HEK293 (cell line): ENCODE data around the gene MAGED1.

ENCODE experiments used
- CTCF ChIA-PET: fragments of 350-600 bp; formaldehyde crosslinking; extraction: SDS; loops from one replicate; lab custom pipeline; 2021; ENCODE audit warnings: antibody characterized with exemption; lab: Yijun Ruan, JAX
- POLR2A ChIA-PET: fragments of 300-600 bp; formaldehyde crosslinking; extraction: SDS; loops from one replicate; lab custom pipeline; 2020; ENCODE audit warnings: antibody characterized with exemption, inconsistent platforms; lab: Yijun Ruan, JAX
- H3K27ac ChIP-seq: fragments of 200-500 bp; sonication (Bioruptor generic); 2 replicates; pipeline ENCODE4 v1.5.1; 2014; ENCODE audit warnings: low read depth, low read length, control low read depth, inconsistent platforms; ENCODE audit errors: extremely low read depth
- H3K36me3 ChIP-seq, 2 experiments: fragments of 200-500 bp in 1 of 2; sonication (Bioruptor generic) in 1 of 2; 1 replicate in 1 of 2; 2 replicates in 1 of 2; pipeline ENCODE4 v1.5.1; 2014 to 2017; ENCODE audit warnings: inconsistent platforms in 2 of 2, low read length in 2 of 2; ENCODE audit not compliant: control insufficient read depth in 2 of 2, insufficient read depth in 1 of 2
- H3K4me1 ChIP-seq: fragments of 200-500 bp; sonication (Bioruptor generic); 2 replicates; pipeline ENCODE4 v1.5.1; 2014; ENCODE audit warnings: mild to moderate bottlenecking, low read length, inconsistent platforms; ENCODE audit not compliant: control insufficient read depth, insufficient read depth
- H3K4me3 ChIP-seq: 2 replicates; pipeline ENCODE4 v1.5.1; 2011; ENCODE audit warnings: low read depth, mild to moderate bottlenecking, control low read depth, low read length, moderate library complexity
- H3K9me3 ChIP-seq: fragments of 200-500 bp; sonication (Bioruptor generic); 2 replicates; pipeline ENCODE4 v1.5.1; 2014; ENCODE audit warnings: low read depth, low read length, inconsistent platforms; ENCODE audit not compliant: control insufficient read depth, insufficient read depth
- HIC1 ChIP-seq: fragments of 450-650 bp; formaldehyde crosslinking; IDR thresholded peaks from 2 replicates; pipeline ENCODE4 v1.5.1; 2016; ENCODE audit warnings: missing biosample characterization, missing genetic modification characterization
- HOXA7 ChIP-seq: sonication (generic); formaldehyde crosslinking; IDR thresholded peaks from 2 replicates; pipeline ENCODE4 v1.8.1; 2022; ENCODE audit warnings: missing genetic modification reagents, borderline replicate concordance
- ZFP3 ChIP-seq: fragments of 450-650 bp; formaldehyde crosslinking; IDR thresholded peaks from 2 replicates; pipeline ENCODE4 v1.5.1; 2016; ENCODE audit warnings: low read depth, missing biosample characterization, missing genetic modification characterization
- ZNF214 ChIP-seq: fragments of 450-650 bp; formaldehyde crosslinking; IDR thresholded peaks from 2 replicates; pipeline ENCODE4 v1.5.1; 2017; ENCODE audit warnings: missing biosample characterization, mild to moderate bottlenecking, missing genetic modification characterization, borderline replicate concordance
- ZNF366 ChIP-seq: fragments of 450-650 bp; formaldehyde crosslinking; conservative IDR thresholded peaks from 2 replicates; pipeline ENCODE4 v1.5.1; 2016; ENCODE audit warnings: missing biosample characterization, missing genetic modification characterization
- ZNF426 ChIP-seq: fragments of 450-650 bp; formaldehyde crosslinking; IDR thresholded peaks from 2 replicates; pipeline ENCODE4 v1.5.1; 2017; ENCODE audit warnings: missing biosample characterization, missing genetic modification characterization, mild to moderate bottlenecking, inconsistent platforms, moderate library complexity
- ZNF510 ChIP-seq: fragments of 450-650 bp; formaldehyde crosslinking; IDR thresholded peaks from 2 replicates; pipeline ENCODE4 v1.5.1; 2018; ENCODE audit warnings: mild to moderate bottlenecking, missing genetic modification characterization, missing biosample characterization; ENCODE audit not compliant: insufficient replicate concordance
- ZNF626 ChIP-seq: fragments of 450-650 bp; sonication (Bioruptor Pico); formaldehyde crosslinking; IDR thresholded peaks from 2 replicates; pipeline ENCODE4 v1.5.1; 2018; ENCODE audit warnings: missing biosample characterization, missing genetic modification characterization, inconsistent platforms
- ZNF677 ChIP-seq: fragments of 450-650 bp; IDR thresholded peaks from 2 replicates; pipeline ENCODE4 v1.5.0; 2018; ENCODE audit warnings: missing biosample characterization, mild to moderate bottlenecking, missing genetic modification characterization, moderate library complexity
- TF ChIP-seq, protein P1 (sequence below): sonication (generic); formaldehyde crosslinking; IDR thresholded peaks from 2 replicates; pipeline ENCODE4 v1.8.1; 2022; ENCODE audit warnings: mild to moderate bottlenecking, moderate library complexity, missing genetic modification reagents
- TF ChIP-seq, protein P2 (sequence below): fragments of 450-650 bp; IDR thresholded peaks from 2 replicates; pipeline ENCODE4 v1.5.1; 2018; ENCODE audit warnings: missing biosample characterization, missing genetic modification characterization
- TF ChIP-seq, protein P3 (sequence below): fragments of 450-650 bp; formaldehyde crosslinking; IDR thresholded peaks from 2 replicates; pipeline ENCODE4 v1.5.1; 2016; ENCODE audit warnings: missing biosample characterization, missing genetic modification characterization, borderline replicate concordance
- TF ChIP-seq, protein P4 (sequence below): fragments of 450-650 bp; formaldehyde crosslinking; IDR thresholded peaks from 2 replicates; pipeline ENCODE4 v1.5.1; 2016; ENCODE audit warnings: missing biosample characterization, missing genetic modification characterization

The MAGED1 gene

GRCh38 chrX:51870354-51870753 lies 23.1 kb upstream of the MAGED1 start (continued):
- TF ChIP-seq, protein P1, sequence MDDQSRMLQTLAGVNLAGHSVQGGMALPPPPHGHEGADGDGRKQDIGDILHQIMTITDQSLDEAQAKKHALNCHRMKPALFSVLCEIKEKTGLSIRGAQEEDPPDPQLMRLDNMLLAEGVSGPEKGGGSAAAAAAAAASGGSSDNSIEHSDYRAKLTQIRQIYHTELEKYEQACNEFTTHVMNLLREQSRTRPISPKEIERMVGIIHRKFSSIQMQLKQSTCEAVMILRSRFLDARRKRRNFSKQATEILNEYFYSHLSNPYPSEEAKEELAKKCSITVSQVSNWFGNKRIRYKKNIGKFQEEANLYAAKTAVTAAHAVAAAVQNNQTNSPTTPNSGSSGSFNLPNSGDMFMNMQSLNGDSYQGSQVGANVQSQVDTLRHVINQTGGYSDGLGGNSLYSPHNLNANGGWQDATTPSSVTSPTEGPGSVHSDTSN (CRISPR knock-in tag), result no peak
- TF ChIP-seq, protein P2, sequence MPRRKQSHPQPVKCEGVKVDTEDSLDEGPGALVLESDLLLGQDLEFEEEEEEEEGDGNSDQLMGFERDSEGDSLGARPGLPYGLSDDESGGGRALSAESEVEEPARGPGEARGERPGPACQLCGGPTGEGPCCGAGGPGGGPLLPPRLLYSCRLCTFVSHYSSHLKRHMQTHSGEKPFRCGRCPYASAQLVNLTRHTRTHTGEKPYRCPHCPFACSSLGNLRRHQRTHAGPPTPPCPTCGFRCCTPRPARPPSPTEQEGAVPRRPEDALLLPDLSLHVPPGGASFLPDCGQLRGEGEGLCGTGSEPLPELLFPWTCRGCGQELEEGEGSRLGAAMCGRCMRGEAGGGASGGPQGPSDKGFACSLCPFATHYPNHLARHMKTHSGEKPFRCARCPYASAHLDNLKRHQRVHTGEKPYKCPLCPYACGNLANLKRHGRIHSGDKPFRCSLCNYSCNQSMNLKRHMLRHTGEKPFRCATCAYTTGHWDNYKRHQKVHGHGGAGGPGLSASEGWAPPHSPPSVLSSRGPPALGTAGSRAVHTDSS (tag by site-specific recombination), result no peak
- TF ChIP-seq ZNF510 (tag by site-specific recombination), result no peak
- TF ChIP-seq ZNF677 (tag by site-specific recombination), result no peak
- TF ChIP-seq ZNF426, result no peak

DNA sequence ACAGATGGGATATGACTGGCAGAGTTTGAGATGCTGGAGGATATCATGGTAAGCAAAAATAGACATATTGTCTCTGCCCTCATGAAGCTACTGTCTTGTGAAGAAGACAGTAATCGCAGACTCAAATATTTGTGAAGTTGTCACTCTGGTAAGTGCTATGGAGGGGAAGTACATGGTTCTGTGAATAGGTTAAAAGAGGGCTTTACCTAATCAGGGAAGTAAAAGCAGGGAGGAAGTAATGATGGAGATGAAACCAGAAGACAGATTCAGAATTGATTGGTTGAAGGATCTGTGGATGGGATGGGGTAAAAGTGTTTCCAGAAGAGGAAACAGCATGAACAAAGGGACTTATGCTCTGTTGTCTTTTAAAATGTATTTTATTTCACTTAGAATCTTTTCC lies 19.3 kb upstream of the MAGED1 start:
- H3K9me3 ChIP-seq, result no peaks in the 10 kb centered on the region
- POLR2A ChIA-PET, result interaction anchor here (0.6 kb wide), 1 partner anchor 414 kb away, joined by 4 read pairs; no protein-coding TSS in a partner anchor
- no peak overlapping the region for H3K27ac ChIP-seq
- CTCF ChIA-PET, result no interaction called here
- no peak overlapping the region for H3K4me3 ChIP-seq
- no peak for TF ChIP-seq ZFP3
- TF ChIP-seq, protein P3, sequence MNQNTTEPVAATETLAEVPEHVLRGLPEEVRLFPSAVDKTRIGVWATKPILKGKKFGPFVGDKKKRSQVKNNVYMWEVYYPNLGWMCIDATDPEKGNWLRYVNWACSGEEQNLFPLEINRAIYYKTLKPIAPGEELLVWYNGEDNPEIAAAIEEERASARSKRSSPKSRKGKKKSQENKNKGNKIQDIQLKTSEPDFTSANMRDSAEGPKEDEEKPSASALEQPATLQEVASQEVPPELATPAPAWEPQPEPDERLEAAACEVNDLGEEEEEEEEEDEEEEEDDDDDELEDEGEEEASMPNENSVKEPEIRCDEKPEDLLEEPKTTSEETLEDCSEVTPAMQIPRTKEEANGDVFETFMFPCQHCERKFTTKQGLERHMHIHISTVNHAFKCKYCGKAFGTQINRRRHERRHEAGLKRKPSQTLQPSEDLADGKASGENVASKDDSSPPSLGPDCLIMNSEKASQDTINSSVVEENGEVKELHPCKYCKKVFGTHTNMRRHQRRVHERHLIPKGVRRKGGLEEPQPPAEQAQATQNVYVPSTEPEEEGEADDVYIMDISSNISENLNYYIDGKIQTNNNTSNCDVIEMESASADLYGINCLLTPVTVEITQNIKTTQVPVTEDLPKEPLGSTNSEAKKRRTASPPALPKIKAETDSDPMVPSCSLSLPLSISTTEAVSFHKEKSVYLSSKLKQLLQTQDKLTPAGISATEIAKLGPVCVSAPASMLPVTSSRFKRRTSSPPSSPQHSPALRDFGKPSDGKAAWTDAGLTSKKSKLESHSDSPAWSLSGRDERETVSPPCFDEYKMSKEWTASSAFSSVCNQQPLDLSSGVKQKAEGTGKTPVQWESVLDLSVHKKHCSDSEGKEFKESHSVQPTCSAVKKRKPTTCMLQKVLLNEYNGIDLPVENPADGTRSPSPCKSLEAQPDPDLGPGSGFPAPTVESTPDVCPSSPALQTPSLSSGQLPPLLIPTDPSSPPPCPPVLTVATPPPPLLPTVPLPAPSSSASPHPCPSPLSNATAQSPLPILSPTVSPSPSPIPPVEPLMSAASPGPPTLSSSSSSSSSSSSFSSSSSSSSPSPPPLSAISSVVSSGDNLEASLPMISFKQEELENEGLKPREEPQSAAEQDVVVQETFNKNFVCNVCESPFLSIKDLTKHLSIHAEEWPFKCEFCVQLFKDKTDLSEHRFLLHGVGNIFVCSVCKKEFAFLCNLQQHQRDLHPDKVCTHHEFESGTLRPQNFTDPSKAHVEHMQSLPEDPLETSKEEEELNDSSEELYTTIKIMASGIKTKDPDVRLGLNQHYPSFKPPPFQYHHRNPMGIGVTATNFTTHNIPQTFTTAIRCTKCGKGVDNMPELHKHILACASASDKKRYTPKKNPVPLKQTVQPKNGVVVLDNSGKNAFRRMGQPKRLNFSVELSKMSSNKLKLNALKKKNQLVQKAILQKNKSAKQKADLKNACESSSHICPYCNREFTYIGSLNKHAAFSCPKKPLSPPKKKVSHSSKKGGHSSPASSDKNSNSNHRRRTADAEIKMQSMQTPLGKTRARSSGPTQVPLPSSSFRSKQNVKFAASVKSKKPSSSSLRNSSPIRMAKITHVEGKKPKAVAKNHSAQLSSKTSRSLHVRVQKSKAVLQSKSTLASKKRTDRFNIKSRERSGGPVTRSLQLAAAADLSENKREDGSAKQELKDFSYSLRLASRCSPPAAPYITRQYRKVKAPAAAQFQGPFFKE (tag by site-specific recombination), result no peak
- no peak for TF ChIP-seq ZNF366 (tag by site-specific recombination)
- TF ChIP-seq ZNF626 (tag by site-specific recombination), result no peak
- TF ChIP-seq, protein P4, sequence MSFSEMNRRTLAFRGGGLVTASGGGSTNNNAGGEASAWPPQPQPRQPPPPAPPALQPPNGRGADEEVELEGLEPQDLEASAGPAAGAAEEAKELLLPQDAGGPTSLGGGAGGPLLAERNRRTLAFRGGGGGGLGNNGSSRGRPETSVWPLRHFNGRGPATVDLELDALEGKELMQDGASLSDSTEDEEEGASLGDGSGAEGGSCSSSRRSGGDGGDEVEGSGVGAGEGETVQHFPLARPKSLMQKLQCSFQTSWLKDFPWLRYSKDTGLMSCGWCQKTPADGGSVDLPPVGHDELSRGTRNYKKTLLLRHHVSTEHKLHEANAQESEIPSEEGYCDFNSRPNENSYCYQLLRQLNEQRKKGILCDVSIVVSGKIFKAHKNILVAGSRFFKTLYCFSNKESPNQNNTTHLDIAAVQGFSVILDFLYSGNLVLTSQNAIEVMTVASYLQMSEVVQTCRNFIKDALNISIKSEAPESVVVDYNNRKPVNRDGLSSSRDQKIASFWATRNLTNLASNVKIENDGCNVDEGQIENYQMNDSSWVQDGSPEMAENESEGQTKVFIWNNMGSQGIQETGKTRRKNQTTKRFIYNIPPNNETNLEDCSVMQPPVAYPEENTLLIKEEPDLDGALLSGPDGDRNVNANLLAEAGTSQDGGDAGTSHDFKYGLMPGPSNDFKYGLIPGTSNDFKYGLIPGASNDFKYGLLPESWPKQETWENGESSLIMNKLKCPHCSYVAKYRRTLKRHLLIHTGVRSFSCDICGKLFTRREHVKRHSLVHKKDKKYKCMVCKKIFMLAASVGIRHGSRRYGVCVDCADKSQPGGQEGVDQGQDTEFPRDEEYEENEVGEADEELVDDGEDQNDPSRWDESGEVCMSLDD (tag by site-specific recombination), result no peak
- no peak for TF ChIP-seq HOXA7 (CRISPR knock-in tag)
- no peak for TF ChIP-seq HIC1 (tag by site-specific recombination)
- no peak for TF ChIP-seq ZNF214
- H3K4me1 ChIP-seq, result no peaks in the 10 kb centered on the region
- H3K36me3 ChIP-seq, result no peaks in the 10 kb centered on the region; a peak in 1 of 3 replicates
